Measurements from ENCODE around the gene C1QTNF1.

C1QTNF1 gene, protein sequence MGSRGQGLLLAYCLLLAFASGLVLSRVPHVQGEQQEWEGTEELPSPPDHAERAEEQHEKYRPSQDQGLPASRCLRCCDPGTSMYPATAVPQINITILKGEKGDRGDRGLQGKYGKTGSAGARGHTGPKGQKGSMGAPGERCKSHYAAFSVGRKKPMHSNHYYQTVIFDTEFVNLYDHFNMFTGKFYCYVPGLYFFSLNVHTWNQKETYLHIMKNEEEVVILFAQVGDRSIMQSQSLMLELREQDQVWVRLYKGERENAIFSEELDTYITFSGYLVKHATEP

DNA sequence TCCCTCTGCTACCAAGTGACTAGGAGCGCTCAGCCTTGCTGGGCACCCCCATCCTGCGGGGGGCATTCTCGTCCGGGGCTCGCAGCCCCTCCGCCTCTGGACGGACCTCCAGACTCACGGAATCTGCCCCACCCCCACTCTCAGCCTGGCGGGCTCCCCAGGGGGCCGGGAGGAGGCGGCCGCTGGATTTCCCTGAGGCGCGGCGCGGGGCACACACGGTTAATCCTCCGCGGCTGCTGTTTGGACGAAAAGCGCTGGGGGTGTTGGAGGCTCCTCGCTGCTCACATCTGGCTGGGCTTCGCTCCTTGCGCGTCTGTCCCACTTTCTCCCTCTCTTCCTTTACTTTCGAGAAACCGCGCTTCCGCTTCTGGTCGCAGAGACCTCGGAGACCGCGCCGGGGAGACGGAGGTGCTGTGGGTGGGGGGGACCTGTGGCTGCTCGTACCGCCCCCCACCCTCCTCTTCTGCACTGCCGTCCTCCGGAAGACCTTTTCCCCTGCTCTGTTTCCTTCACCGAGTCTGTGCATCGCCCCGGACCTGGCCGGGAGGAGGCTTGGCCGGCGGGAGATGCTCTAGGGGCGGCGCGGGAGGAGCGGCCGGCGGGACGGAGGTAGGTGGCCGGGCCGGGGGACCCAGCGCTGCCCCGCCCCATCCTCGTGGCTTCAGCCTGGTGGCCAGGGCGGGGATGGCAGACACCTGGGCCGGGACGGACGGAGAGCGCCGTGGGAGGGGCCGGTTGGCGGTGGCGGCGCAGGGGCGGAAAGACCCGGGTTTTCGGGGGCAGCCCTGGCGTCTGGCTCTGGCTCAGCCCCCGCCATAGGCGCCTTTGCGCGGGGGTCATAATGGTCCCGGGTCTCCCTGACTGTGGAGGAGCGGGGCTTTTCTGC, at the start of gene C1QTNF1:
TSS of gene C1QTNF1 (plus strand) at position 284 of the 886 bp plus-strand sequence. CDS start 19,800 bp downstream, outside the sequence.
- no peak for DNase-seq

- peak; percentile 51 for DNase-seq
These were observed 49.1 kb upstream of the C1QTNF1 start for GRCh38 chr17:78974635-78975591.

- DNase-seq: no peak
These were observed 46.9 kb upstream of the C1QTNF1 start for GRCh38 chr17:78976907-78977680.

- no peak for DNase-seq
These were observed 46.4 kb upstream of the C1QTNF1 start for GRCh38 chr17:78977681-78977943.

- no peak for DNase-seq
These were observed 45.7 kb upstream of the C1QTNF1 start for GRCh38 chr17:78977997-78978973.

- peak; percentile 94 for DNase-seq
These were observed 44.0 kb upstream of the C1QTNF1 start, which contains the start of gene LGALS3BP for GRCh38 chr17:78979780-78980623. LGALS3BP (minus strand) TSS chr17:78979923; CDS start chr17:78977191, 2,732 bp downstream.

- no peak for DNase-seq
These were observed 43.4 kb upstream of the C1QTNF1 start for GRCh38 chr17:78980624-78980972.

DNA sequence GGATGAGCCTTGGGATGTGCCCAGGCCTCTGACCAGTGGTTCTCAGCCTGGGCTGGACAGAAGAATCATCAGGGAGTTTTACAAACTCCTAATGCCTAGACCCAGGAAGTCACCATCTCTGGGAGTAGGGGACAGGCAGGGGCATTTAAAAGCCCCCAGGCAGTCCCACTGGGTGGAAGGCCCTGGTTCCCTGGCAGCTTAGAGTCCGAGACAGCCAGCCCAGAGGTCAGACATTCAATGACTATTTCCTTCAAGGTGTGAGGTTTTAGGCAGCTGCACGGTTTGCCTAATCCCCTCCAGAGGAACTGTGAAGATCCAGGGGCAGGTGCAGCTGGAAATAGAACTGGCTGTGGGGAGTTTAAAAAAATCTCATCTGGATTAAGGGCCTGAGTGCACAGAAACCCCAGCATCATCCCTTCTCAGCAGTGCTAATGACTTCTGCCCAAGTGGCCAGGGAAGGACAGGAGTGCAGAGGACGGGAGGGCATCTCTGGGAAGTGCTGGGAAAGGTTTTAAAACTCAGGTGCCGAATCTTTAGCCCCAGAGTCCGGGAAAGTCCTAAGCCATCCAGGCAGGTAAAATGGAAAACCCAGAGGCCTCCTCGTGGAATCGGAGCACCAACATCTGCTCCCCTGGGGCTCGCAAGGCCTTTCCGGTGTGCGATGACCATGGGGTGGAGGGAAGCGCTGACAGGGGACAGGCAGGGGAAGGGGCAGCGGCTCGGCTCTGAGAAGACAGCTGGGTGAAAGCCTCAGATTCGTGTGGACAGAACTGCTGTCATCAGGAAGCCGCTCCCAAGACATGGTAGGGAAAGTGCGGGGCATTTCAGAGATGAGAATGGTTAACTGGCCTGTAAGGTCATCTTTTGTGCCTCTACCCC, 42.7 kb upstream of the C1QTNF1 start:
- no peak for DNase-seq

DNA sequence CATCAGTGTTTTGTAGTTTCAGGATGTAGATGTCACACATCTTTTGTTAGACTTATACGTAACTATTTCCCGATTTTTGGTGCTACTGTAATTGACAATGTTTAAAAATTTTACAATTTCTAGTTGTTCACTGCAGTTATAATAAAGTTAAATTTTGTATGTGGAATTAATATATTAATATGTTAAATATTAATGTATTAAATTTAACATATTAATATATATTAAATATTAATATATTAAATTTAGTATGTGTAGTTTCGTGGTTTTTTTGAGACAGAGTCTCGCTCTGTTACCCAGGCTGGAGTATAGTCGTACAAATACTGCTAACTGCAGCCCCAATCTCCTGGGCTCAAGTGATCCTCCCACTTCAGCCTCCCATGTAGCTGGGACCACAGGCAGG, 38.6 kb upstream of the C1QTNF1 start:
- no peak for DNase-seq

- DNase-seq: peak; percentile 91
These were observed 37.8 kb upstream of the C1QTNF1 start for GRCh38 chr17:78986048-78986648.

DNA sequence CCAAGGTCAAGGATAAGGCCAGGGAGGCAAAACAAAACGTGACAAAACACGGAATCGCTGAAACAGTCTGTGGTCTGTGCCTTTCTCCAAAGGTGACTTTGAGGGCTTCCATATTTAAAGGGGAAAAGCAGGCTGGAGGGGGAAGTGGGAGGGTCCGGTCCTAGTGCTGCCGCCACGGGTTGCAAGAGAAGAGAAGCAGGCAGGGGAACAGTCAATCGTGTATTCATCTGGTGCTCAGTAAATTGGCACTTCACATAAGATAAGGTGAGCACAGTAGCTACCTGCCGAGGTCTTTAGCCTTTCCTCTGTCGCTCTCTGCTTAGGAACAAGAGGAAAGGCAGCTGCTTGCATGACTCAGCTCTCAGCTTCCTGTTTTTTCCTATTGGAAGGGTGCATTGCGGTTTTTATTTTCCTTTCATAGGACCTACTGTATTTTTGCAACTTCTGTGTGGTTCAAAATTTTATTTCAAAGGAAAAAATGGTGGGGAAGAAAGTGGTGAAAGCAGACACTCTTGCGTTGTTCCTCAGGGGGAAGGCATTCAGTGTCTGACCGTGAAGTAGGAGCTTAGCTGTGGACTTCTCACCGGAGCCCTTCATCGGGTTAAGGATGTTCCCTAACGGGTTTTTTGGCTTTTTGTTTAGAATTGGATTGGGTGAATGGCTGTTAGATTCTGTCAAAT, 37.2 kb upstream of the C1QTNF1 start:
- peak; percentile 72 for DNase-seq

DNA sequence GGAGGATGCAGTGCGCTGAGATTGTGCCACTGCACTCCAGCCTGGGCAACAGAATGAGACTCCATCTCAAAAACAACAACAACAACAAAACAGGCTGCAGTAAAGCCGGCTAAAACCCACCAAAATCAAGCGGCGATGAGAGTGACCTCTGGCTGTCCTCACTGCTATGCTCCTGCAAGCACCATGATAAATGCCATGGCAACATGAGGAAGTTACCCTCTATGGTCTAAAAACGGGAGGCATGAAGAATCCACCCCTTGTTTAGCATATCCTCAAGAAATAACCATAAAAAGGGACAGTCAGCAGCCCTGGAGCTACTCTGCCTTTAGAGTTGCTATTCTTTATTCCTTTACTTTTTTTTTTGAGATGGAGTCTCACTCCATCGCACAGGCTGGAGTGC, 35.8 kb upstream of the C1QTNF1 start:
- peak; percentile 85 for DNase-seq

DNA sequence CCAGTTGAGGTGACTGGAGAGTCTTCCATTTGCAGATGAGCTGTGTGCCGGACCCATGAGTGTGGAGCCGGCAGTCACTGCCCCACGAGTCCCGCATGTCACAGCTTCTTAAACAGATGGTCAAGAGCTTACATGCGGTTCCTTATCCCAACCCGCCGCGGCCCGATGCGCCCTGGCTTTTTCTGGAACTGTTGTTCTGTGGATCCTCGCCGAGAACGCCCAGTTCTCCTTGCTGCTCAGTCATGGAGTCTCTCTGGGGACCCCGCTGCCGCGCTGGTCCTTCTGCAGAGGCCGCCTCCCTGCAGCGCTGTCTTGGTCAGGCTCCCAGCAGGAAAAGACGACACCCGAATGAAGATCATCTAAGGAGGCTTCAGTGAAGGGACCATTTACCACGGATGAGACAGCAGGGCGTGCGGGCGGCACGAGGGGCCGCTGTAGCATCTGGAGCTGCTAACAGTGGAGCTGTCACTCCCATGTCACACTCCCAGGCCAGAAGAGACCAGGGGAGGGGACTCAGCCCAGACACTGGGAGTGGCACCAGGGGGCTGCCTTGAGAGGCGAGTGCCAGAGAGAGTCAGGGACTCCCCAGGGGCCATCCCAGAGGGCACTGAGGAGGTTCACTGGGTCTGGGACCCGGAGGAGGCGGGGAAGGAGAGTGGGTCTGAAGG, 33.5 kb upstream of the C1QTNF1 start:
- DNase-seq: no peak

- DNase-seq: no peak
These were observed 32.8 kb upstream of the C1QTNF1 start for GRCh38 chr17:78991017-78991738.

GRCh38 chr17:78991906-78992532, 31.9 kb upstream of the C1QTNF1 start:
- DNase-seq: no peak

GRCh38 chr17:78992542-78993212, 31.3 kb upstream of the C1QTNF1 start:
- DNase-seq: peak; percentile 27
